ENCODE data around the gene ZDHHC14.

Gene ZDHHC14

GRCh38 chr6:157640746-157641451, 259.9 kb downstream of the ZDHHC14 start:
- no peak for DNase-seq
- in situ Hi-C loops (cut with HindIII; ENCODE audit: low pct_ligation_motif_present, low sequenced_read_pairs), result no loop called here

GRCh38 chr6:157641837-157642236, 260.8 kb downstream of the ZDHHC14 start:
- H3K27me3 ChIP-seq (replicated peaks), result no peaks in the 10 kb centered on the region
- no peak overlapping the region for H3K27ac ChIP-seq
- no peak for TF ChIP-seq CTCF (IDR thresholded peaks at IDR 0.05; ENCODE audit: low read depth, low read length, missing control alignments)
- H3K4me3 ChIP-seq (ENCODE audit: low read depth, low read length), result no peak overlapping the region
- in situ Hi-C loops (cut with HindIII; ENCODE audit: low pct_ligation_motif_present, low sequenced_read_pairs), result no loop called here
- DNase-seq, result no peak
- H3K36me3 ChIP-seq (replicated peaks), result no peaks in the 10 kb centered on the region

More at GRCh38 chr6:157640746-157641451, 259.9 kb downstream of the ZDHHC14 start:
- TF ChIP-seq CTCF (IDR thresholded peaks at IDR 0.05; ENCODE audit: low read depth, low read length, missing control alignments), result no peak
- no peaks in the 10 kb centered on the region for H3K36me3 ChIP-seq (replicated peaks)
- H3K27me3 ChIP-seq (replicated peaks), result no peaks in the 10 kb centered on the region
- no peak overlapping the region for H3K27ac ChIP-seq
- no peak overlapping the region for H3K4me3 ChIP-seq (ENCODE audit: low read depth, low read length)

- Histone ChIP-seq H3K27me3 (replicated peaks) (no peaks in the 10 kb centered on the region), H3K27ac (no peak overlapping the region), H3K4me3 (ENCODE audit: low read depth, low read length) (no peak overlapping the region), H3K36me3 (replicated peaks) (no peaks in the 10 kb centered on the region)
- in situ Hi-C loops (cut with HindIII; ENCODE audit: low pct_ligation_motif_present, low sequenced_read_pairs), result no loop called here
- DNase-seq, result no peak
- TF ChIP-seq CTCF (IDR thresholded peaks at IDR 0.05; ENCODE audit: low read depth, low read length, missing control alignments), result no peak
Observed at GRCh38 chr6:157642736-157643135, 261.7 kb downstream of the ZDHHC14 start.

GRCh38 chr6:157644043-157644810, 263.2 kb downstream of the ZDHHC14 start:
- TF ChIP-seq CTCF (IDR thresholded peaks at IDR 0.05; ENCODE audit: low read depth, low read length, missing control alignments), result peak; percentile 42
- no peak for DNase-seq
- no peak overlapping the region for H3K27ac ChIP-seq
- in situ Hi-C loops (cut with HindIII; ENCODE audit: low pct_ligation_motif_present, low sequenced_read_pairs), result no loop called here
- no peaks in the 10 kb centered on the region for H3K36me3 ChIP-seq (replicated peaks)
- no peak overlapping the region for H3K4me3 ChIP-seq (ENCODE audit: low read depth, low read length)
- H3K27me3 ChIP-seq (replicated peaks), result no peaks in the 10 kb centered on the region

GRCh38 chr6:157645201-157645795, 264.3 kb downstream of the ZDHHC14 start:
- in situ Hi-C loops (cut with HindIII; ENCODE audit: low pct_ligation_motif_present, low sequenced_read_pairs), result no loop called here
- Histone ChIP-seq H3K27me3 (replicated peaks) (no peaks in the 10 kb centered on the region), H3K36me3 (replicated peaks) (no peaks in the 10 kb centered on the region), H3K27ac (no peak overlapping the region), H3K4me3 (ENCODE audit: low read depth, low read length) (no peak overlapping the region)
- no peak for DNase-seq
- TF ChIP-seq CTCF (IDR thresholded peaks at IDR 0.05; ENCODE audit: low read depth, low read length, missing control alignments), result no peak
